ENCODE measurements around the gene LRRC8D.

DNA sequence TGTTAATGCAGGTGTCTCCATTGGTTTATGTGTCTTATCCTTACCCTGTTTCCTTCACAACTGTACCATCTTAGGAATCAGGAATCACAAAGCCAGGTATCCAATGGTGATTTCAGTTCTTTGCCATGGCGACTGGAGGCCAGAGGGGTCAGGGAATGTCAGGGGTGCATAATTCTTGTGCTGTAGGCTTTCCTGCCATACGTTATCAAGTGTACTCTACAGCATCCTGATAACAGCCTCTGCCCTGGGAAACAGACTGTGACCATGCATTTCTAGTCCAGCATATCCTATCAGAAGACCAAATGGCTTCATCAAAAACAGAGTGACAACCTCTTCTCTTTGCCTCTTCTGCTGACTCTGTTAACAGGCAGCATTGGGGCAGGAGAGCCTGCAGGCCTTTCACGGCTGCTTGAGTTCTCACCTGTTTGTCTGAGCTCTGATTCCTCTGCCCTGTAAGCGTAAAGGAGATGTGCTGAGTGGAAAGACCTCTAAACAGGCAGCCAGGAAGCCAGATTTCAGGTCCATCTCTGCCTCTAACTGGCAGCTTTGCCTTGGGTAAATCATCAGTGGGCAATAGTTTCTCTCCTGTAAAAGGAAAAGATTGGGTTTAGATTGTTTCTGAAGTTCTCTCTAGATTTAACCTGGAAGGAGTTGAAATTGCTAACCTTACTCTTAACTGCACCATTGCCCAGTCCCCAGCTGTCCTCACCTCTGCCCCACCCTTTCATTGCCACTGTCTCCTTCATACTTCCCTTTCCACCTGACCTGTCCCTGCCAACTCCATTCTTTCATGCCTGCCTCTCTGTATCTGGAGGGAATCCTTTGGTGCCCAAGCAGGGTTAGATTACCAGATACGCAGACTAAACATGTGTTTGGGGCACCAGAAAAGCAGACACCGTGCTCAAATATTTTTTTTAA is 80.2 kb downstream of the LRRC8D start:
- TF ChIP-seq, protein P1, sequence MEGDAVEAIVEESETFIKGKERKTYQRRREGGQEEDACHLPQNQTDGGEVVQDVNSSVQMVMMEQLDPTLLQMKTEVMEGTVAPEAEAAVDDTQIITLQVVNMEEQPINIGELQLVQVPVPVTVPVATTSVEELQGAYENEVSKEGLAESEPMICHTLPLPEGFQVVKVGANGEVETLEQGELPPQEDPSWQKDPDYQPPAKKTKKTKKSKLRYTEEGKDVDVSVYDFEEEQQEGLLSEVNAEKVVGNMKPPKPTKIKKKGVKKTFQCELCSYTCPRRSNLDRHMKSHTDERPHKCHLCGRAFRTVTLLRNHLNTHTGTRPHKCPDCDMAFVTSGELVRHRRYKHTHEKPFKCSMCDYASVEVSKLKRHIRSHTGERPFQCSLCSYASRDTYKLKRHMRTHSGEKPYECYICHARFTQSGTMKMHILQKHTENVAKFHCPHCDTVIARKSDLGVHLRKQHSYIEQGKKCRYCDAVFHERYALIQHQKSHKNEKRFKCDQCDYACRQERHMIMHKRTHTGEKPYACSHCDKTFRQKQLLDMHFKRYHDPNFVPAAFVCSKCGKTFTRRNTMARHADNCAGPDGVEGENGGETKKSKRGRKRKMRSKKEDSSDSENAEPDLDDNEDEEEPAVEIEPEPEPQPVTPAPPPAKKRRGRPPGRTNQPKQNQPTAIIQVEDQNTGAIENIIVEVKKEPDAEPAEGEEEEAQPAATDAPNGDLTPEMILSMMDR (IDR thresholded peaks at IDR 0.05) = no peak
- TF ChIP-seq POLR2A (IDR thresholded peaks at IDR 0.05) (no peak), POLR2AphosphoS5 (IDR thresholded peaks at IDR 0.05; ENCODE audit: insufficient read depth in 1 of 2, low read depth in 1 of 2) (no peak)
